Astrocyte (in vitro differentiated cells and primary cell): ENCODE data around the gene RAB3IL1.

ENCODE experiments used
- CTCF ChIP-seq: IDR thresholded peaks from 2 replicates; pipeline ENCODE4 v1.5.1; 2011; ENCODE audit warnings: low read depth, mild to moderate bottlenecking, inconsistent platforms, low read length, moderate library complexity; ENCODE audit not compliant: insufficient read depth
- EZH2 ChIP-seq: IDR thresholded peaks from 2 replicates; pipeline ENCODE4 v1.6.1; 2012; ENCODE audit warnings: mild to moderate bottlenecking, low read length, inconsistent platforms; ENCODE audit not compliant: insufficient read depth

GRCh38 chr11:61851113-61851899, 66.1 kb downstream of the RAB3IL1 start:
- no peak for TF ChIP-seq CTCF
- TF ChIP-seq EZH2: no peak
